OCI-LY3 (cell line): Measurements from ENCODE around the gene CHST11.

Experiments used
- CTCF ChIP-seq: fragments of 200-600, 300-600 bp; sonication (generic); IDR thresholded peaks from 2 replicates; pipeline ENCODE4 v1.5.1; 2014; ENCODE audit warnings: antibody characterized with exemption, low read length, low read depth
- EZH2phosphoT487 ChIP-seq: fragments of 200-600 bp; shearing (Covaris generic); IDR thresholded peaks from 2 replicates; pipeline ENCODE4 v1.6.1; 2018; ENCODE audit warnings: antibody characterized with exemption, mixed run types, low read depth

DNA sequence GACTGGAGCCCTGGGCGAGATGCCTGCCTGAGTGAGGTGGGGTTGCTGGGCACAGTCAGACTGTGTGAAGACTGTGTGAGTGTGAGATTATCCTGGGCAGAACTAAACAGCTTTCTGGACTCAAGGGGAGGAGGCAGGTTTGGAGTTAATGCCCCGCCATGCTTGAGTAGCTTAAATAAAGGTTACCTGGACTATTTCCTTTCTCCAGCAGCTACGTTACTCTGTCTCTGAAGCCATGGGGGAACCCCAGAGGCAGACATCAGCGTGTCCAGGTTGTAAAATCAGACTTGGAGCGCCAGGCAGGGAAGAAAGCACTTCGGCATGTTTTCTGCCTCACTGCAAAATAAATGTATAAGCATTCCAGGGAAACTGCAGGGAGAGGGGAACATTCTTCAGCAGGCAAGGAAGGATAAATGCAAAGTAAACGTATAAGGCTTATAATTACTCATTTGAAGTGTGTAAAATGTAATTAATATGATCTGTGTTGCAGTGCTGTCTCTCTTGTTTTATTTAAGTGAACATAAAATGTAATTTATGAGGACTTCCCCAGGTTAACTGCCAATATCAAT is 129.7 kb downstream of the CHST11 start:
- TF ChIP-seq CTCF (no peak), EZH2phosphoT487 (no peak)
